Gastrocnemius medialis (tissue), 4 donors: ENCODE data around the gene L1CAM.

Experiments
- POLR2A ChIP-seq, 2 donors: fragments of 450-650 bp; IDR thresholded peaks; one replicate each; pipeline ENCODE4 v1.6.1; 2017; ENCODE audit warnings: antibody characterized with exemption in 2 of 2, mild to moderate bottlenecking in 2 of 2, moderate library complexity in 2 of 2
- TF ChIP-seq, protein P1 (sequence below), 5 experiments: fragments of 450-650 bp in 3 of 5; fragments of 200-600 bp in 2 of 5; sonication (generic) in 2 of 5; IDR thresholded peaks in 4 of 5; conservative IDR thresholded peaks in 1 of 5; 1 replicate in 4 of 5; 2 replicates in 1 of 5; pipeline ENCODE4 v1.5.1; 2016 to 2019; ENCODE audit warnings: antibody characterized with exemption in 5 of 5, mild to moderate bottlenecking in 3 of 5, moderate library complexity in 3 of 5

DNA sequence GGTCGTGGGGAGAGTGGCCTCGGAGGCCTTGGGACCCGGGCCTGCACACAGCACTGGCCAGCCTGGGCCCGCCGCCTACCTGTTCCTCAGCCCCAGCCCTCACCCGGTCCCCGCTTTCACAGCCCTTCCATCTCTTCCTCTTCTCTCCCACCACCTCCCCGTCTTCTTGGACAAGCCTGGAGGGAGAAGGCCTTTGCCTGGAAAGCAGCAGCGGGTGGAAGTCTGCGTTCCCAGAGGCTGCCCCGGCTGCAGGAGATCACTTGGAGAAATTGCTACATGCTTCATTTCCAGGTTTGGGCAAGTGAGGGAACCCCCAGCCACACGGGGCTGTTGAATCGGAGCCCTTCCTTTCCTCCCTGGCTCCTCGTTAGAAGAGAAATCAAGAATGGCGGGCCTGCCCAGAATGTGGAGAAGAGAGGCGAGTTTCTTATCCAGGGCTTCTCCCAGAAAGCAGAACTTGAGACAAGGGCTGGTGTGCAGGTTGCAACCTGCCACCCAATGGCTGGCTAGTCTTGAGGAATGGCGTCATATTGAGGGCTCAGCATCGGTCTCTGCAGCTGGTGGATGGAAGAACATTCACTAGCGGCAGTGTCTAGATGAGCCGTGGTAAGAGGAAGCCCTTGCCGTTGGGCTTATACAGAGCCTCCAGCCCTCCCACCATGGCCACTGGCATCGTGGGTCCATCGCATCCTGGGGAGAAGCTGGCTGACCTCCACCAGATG is 54.4 kb downstream of the L1CAM start:
- TF ChIP-seq, protein P1, sequence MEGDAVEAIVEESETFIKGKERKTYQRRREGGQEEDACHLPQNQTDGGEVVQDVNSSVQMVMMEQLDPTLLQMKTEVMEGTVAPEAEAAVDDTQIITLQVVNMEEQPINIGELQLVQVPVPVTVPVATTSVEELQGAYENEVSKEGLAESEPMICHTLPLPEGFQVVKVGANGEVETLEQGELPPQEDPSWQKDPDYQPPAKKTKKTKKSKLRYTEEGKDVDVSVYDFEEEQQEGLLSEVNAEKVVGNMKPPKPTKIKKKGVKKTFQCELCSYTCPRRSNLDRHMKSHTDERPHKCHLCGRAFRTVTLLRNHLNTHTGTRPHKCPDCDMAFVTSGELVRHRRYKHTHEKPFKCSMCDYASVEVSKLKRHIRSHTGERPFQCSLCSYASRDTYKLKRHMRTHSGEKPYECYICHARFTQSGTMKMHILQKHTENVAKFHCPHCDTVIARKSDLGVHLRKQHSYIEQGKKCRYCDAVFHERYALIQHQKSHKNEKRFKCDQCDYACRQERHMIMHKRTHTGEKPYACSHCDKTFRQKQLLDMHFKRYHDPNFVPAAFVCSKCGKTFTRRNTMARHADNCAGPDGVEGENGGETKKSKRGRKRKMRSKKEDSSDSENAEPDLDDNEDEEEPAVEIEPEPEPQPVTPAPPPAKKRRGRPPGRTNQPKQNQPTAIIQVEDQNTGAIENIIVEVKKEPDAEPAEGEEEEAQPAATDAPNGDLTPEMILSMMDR (IDR thresholded peaks at IDR 0.05 in 4 of 5, conservative IDR thresholded peaks at IDR 0.05 in 1 of 5) = no peak
- no peak for TF ChIP-seq POLR2A (IDR thresholded peaks at IDR 0.05)
